ENCODE measurements around the gene NSG1.

NSG1 gene

DNA sequence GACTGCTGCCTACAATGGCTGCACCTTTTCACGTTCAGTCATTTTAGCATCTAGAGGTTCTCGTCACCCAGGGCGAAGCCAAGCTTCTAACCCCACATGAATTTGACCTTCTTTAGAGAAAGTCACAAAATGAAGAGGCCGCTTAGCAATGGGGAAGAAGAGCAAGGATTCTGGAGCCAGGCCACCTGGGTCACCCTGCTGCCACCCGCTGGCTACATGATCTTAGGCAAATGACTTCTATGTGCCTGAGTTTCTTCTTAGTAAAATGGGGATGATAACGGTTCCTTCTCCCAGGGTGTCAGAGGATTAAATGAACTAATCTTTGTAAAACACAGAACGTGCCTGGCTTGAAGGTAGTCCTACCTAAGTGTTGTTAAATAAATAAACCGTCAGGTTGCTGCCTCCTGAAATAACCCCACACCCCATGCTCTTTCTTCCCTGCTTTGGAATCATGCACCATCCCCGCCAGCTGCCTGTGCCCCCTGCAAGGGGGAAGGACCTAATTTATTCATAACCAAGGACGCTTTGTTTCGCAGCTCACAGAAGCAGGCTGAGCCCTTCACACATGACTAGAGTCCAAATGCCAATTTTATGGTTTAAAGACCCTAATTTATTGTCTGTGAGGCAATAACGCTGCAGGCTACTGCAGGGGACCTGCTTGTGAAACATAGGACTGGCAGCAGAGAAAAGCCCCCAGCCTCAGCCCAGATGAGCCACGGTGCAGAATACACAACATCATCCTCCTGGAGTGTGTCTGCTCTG, 28.6 kb upstream of the NSG1 start:
- H2AFZ ChIP-seq (ENCODE audit: low read length), result no peak overlapping the region
- H4K20me1 ChIP-seq (ENCODE audit: insufficient read depth, low read length), result no peaks in the 10 kb centered on the region
- H3K27ac ChIP-seq (ENCODE audit: low read length), result no peak overlapping the region
- no peak for DNase-seq
- no peaks in the 10 kb centered on the region for H3K36me3 ChIP-seq (replicated peaks; ENCODE audit: insufficient read depth, low read length)
- H3K4me2 ChIP-seq (ENCODE audit: low read depth, low read length), result no peak overlapping the region
- no peak overlapping the region for H3K9ac ChIP-seq (ENCODE audit: low read length)
- no peak for TF ChIP-seq EZH2 (optimal IDR thresholded peaks at IDR 0.05; ENCODE audit: low read depth, low read length)
- no peak for TF ChIP-seq EZH2phosphoT487 (IDR thresholded peaks at IDR 0.05; ENCODE audit: low read length)
- no peaks in the 10 kb centered on the region for H3K9me3 ChIP-seq (replicated peaks; ENCODE audit: insufficient read depth, low read length)
- H3K9me2 ChIP-seq (replicated peaks; ENCODE audit: insufficient read depth, low read length), result no peaks in the 10 kb centered on the region
- no peaks in the 10 kb centered on the region for H3F3A ChIP-seq (ENCODE audit: insufficient read depth, low read length)
- H3K4me1 ChIP-seq (ENCODE audit: low read length), result no peaks in the 10 kb centered on the region
- no peaks in the 10 kb centered on the region; the same call in 1 of the 2 replicates for H3K27me3 ChIP-seq (replicated peaks; ENCODE audit: insufficient read depth, low read length)
- H3K4me3 ChIP-seq (ENCODE audit: low read length), result no peak overlapping the region
- H3K79me2 ChIP-seq (ENCODE audit: low read length), result no peaks in the 10 kb centered on the region

DNA sequence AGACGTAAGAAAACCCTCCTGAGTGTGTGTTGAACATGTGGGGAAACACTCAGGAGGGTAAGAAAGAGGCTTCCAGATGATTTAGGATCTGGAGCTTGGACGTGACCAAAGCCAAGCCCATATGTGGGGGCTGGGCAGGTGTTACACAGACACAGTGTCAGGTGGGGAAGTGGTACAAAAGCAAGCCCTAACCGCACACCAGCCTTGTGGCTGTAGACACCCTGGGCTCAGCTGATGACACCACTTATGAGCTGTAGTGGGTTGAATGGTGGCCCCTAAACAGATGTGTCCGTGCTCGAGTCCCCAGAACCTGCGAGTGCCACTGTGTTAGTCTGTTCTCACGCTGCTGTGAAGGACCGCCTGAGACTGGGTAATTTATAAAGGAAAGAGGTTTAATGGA, 25.0 kb upstream of the NSG1 start:
- no peaks in the 10 kb centered on the region for H3F3A ChIP-seq (ENCODE audit: insufficient read depth, low read length)
- H3K36me3 ChIP-seq (replicated peaks; ENCODE audit: insufficient read depth, low read length), result no peaks in the 10 kb centered on the region
- H3K27me3 ChIP-seq (replicated peaks; ENCODE audit: insufficient read depth, low read length), result no peaks in the 10 kb centered on the region
- no peak for DNase-seq
- H3K4me1 ChIP-seq (ENCODE audit: low read length), result no peaks in the 10 kb centered on the region
- H3K4me2 ChIP-seq (ENCODE audit: low read depth, low read length), result no peak overlapping the region
- H3K9me3 ChIP-seq (replicated peaks; ENCODE audit: insufficient read depth, low read length), result no peaks in the 10 kb centered on the region
- H3K27ac ChIP-seq (ENCODE audit: low read length), result no peak overlapping the region
- no peak overlapping the region for H3K4me3 ChIP-seq (ENCODE audit: low read length)
- TF ChIP-seq, protein P1, sequence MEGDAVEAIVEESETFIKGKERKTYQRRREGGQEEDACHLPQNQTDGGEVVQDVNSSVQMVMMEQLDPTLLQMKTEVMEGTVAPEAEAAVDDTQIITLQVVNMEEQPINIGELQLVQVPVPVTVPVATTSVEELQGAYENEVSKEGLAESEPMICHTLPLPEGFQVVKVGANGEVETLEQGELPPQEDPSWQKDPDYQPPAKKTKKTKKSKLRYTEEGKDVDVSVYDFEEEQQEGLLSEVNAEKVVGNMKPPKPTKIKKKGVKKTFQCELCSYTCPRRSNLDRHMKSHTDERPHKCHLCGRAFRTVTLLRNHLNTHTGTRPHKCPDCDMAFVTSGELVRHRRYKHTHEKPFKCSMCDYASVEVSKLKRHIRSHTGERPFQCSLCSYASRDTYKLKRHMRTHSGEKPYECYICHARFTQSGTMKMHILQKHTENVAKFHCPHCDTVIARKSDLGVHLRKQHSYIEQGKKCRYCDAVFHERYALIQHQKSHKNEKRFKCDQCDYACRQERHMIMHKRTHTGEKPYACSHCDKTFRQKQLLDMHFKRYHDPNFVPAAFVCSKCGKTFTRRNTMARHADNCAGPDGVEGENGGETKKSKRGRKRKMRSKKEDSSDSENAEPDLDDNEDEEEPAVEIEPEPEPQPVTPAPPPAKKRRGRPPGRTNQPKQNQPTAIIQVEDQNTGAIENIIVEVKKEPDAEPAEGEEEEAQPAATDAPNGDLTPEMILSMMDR (IDR thresholded peaks at IDR 0.05; ENCODE audit: low read length), result no peak
- TF ChIP-seq EZH2phosphoT487 (IDR thresholded peaks at IDR 0.05; ENCODE audit: low read length), result no peak
- H3K79me2 ChIP-seq (ENCODE audit: low read length), result no peaks in the 10 kb centered on the region
- no peak overlapping the region for H2AFZ ChIP-seq (ENCODE audit: low read length)
- H4K20me1 ChIP-seq (ENCODE audit: insufficient read depth, low read length), result no peaks in the 10 kb centered on the region
- H3K9me2 ChIP-seq (replicated peaks; ENCODE audit: insufficient read depth, low read length), result no peaks in the 10 kb centered on the region
- H3K9ac ChIP-seq (ENCODE audit: low read length), result no peak overlapping the region

GRCh38 chr4:4362991-4363697, 23.8 kb upstream of the NSG1 start:
- H3K79me2 ChIP-seq (ENCODE audit: low read length), result no peaks in the 10 kb centered on the region
- DNase-seq, result no peak
- no peaks in the 10 kb centered on the region for H3K4me1 ChIP-seq (ENCODE audit: low read length)
- H3K9me2 ChIP-seq (replicated peaks; ENCODE audit: insufficient read depth, low read length), result no peaks in the 10 kb centered on the region
- H3K27me3 ChIP-seq (replicated peaks; ENCODE audit: insufficient read depth, low read length), result no peaks in the 10 kb centered on the region
- no peak overlapping the region for H3K9ac ChIP-seq (ENCODE audit: low read length)
- no peak overlapping the region for H3K4me2 ChIP-seq (ENCODE audit: low read depth, low read length)
- no peak overlapping the region for H2AFZ ChIP-seq (ENCODE audit: low read length)
- TF ChIP-seq, protein P1 (IDR thresholded peaks at IDR 0.05; ENCODE audit: low read length), result no peak
- TF ChIP-seq EZH2phosphoT487 (IDR thresholded peaks at IDR 0.05; ENCODE audit: low read length), result no peak
- TF ChIP-seq EZH2 (optimal IDR thresholded peaks at IDR 0.05; ENCODE audit: low read depth, low read length), result no peak
- no peaks in the 10 kb centered on the region for H4K20me1 ChIP-seq (ENCODE audit: insufficient read depth, low read length)
- H3K9me3 ChIP-seq (replicated peaks; ENCODE audit: insufficient read depth, low read length), result no peaks in the 10 kb centered on the region
- H3K27ac ChIP-seq (ENCODE audit: low read length), result no peak overlapping the region
- H3K36me3 ChIP-seq (replicated peaks; ENCODE audit: insufficient read depth, low read length), result no peaks in the 10 kb centered on the region
- H3K4me3 ChIP-seq (ENCODE audit: low read length), result no peak overlapping the region
- H3F3A ChIP-seq (ENCODE audit: insufficient read depth, low read length), result no peaks in the 10 kb centered on the region

DNA sequence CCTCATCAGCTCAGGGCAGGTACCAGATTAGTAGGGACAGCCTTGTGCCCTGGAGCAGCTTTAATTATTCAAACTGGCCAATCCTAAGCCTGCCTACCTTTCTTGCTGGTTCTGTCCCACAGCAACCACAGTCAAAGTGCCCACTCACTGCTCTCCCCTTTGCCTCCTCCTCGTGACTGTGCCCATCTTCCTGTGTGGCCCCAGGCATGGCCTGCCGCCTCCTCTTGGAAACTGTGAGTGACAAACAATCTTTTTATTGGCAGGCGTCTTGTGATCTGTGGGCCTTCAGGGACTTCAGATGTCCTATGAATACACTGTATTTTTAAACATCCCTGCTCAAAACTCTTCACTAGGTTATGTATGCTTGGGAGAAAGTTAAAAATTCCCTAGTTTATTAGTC, 22.8 kb upstream of the NSG1 start:
- TF ChIP-seq EZH2 (optimal IDR thresholded peaks at IDR 0.05; ENCODE audit: low read depth, low read length) (no peak), EZH2phosphoT487 (IDR thresholded peaks at IDR 0.05; ENCODE audit: low read length) (no peak)
- TF ChIP-seq, protein P1 (IDR thresholded peaks at IDR 0.05; ENCODE audit: low read length), result no peak
- Histone ChIP-seq H3K36me3 (replicated peaks; ENCODE audit: insufficient read depth, low read length) (no peaks in the 10 kb centered on the region), H4K20me1 (ENCODE audit: insufficient read depth, low read length) (no peaks in the 10 kb centered on the region), H3K27ac (ENCODE audit: low read length) (no peak overlapping the region), H3K27me3 (replicated peaks; ENCODE audit: insufficient read depth, low read length) (no peaks in the 10 kb centered on the region), H3K9me2 (replicated peaks; ENCODE audit: insufficient read depth, low read length) (no peaks in the 10 kb centered on the region), H3K79me2 (ENCODE audit: low read length) (no peaks in the 10 kb centered on the region), H3F3A (ENCODE audit: insufficient read depth, low read length) (no peaks in the 10 kb centered on the region), H3K4me2 (ENCODE audit: low read depth, low read length) (no peak overlapping the region), H3K4me3 (ENCODE audit: low read length) (no peak overlapping the region), H3K4me1 (ENCODE audit: low read length) (no peaks in the 10 kb centered on the region), H3K9me3 (replicated peaks; ENCODE audit: insufficient read depth, low read length) (no peaks in the 10 kb centered on the region), H3K9ac (ENCODE audit: low read length) (no peak overlapping the region), H2AFZ (ENCODE audit: low read length) (no peak overlapping the region)
- DNase-seq, result no peak

All from MM.1S (cell line).